ENCODE results near the gene MBOAT7. TPM values are rescaled to one million over a fixed set of nuclear protein-coding genes. Genes with fewer than 3 reads are reported as not detected.

The MBOAT7 gene
- total and polyA plus RNA-seq, 2 of the 4 experiments (the other 2 are of a cell fraction): 11.3 to 121 TPM

DNA sequence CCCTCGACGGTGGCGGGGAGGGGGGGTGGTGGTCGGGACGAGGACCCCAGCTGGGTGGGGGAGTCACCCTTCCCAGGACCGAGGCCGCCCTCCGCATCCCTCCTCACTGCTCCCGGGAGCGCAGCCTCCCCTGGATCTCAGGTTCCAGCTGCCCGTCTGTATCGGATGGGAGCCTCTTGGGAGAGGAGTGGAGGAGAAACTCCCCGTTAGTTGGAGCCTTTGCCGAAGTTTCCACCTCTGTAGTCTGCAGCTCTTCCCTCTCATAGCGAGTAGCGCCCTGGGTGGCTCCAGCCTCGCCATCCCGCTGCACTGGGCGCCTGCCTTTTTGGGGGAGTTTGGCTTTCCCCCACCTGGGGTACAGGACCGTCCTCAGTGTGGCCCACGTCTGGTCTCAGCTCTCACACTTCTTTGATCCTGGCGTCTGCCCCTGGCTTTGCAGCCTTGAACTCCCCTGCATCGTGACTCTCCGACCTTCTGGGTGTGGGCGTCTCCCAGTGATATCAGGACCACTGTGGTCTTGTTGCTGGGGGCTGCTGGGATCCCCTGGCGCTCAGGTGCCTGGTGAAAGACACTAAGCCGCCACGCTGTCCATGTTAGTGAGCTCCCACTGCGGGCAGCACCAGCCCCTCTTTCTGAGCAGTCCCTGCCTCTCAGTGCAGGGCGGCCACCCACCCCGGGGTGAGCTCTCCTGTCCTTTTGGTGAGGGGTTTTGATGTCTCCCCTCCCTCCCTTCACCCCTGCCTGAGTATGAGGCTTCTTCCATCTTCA lies 50.7 kb downstream of the MBOAT7 start:
- ChIA-PET CTCF (interaction anchor here (1.1 kb wide), 1 partner anchor 72 kb away, joined by 3 read pairs; no protein-coding TSS in a partner anchor), POLR2A (ENCODE audit: unreplicated experiment) (no interaction called here)
- H3K4me3 ChIP-seq (ENCODE audit: insufficient read depth, low read depth, low read length): peak overlapping the region; percentile 51
- peaks cover 22% of the 10 kb centered on the region for H3K36me3 ChIP-seq (ENCODE audit: control insufficient read depth, insufficient read depth, low read length)
- H3K27ac ChIP-seq (ENCODE audit: insufficient read depth, low read length): peak overlapping the region; percentile 71; the same call in 1 of the 2 replicates
- peak overlapping the region; percentile 77 for H3K4me2 ChIP-seq (ENCODE audit: low read depth, low read length)
- dilution Hi-C loops (cut with HindIII; ENCODE audit: low sequenced_read_pairs, unreplicated experiment) (no loop called here), in situ Hi-C loops (cut with MboI; ENCODE audit: low sequenced_read_pairs) (loop anchor here (25.0 kb wide), 1 partner anchor 1524 kb away; the partner anchor contains the start of gene U2AF2), intact Hi-C loops (cut with micrococcal nuclease) (no loop called here)
- H3K4ac ChIP-seq (ENCODE audit: low read depth, low read length): peak overlapping the region; percentile 61; the same call in 1 of the 2 replicates
- H3K14ac ChIP-seq (replicated peaks; ENCODE audit: low read depth, low read length): no peak overlapping the region; the same call in 1 of the 2 replicates
- H2BK20ac ChIP-seq (ENCODE audit: low read depth, low read length): no peak overlapping the region
- no peak overlapping the region for H4K5ac ChIP-seq (ENCODE audit: low read depth, low read length)
- H2BK5ac ChIP-seq (ENCODE audit: low read depth, low read length, poor library complexity, severe bottlenecking): no peak overlapping the region
- peaks cover 10% of the 10 kb centered on the region for H3K4me1 ChIP-seq (ENCODE audit: control insufficient read depth, insufficient read depth, low read length)
- H4K8ac ChIP-seq (ENCODE audit: low read depth in 2 of 2, low read length in 2 of 2): no peak overlapping the region
- peak overlapping the region; percentile 68 for H3K9ac ChIP-seq (ENCODE audit: low read depth, low read length)
- no peak overlapping the region for H3K56ac ChIP-seq (ENCODE audit: extremely low read depth, insufficient read depth, low read length)
- peaks cover 16% of the 10 kb centered on the region for H3K9me1 ChIP-seq (ENCODE audit: insufficient read depth, low read length)
- no peaks in the 10 kb centered on the region for H3K27me3 ChIP-seq (ENCODE audit: control insufficient read depth, insufficient read depth, low read length)
- H3K9me3 ChIP-seq (ENCODE audit: control insufficient read depth, insufficient read depth, low read length): no peaks in the 10 kb centered on the region
- H4K20me1 ChIP-seq (ENCODE audit: insufficient read depth, low read length): peaks cover 54% of the 10 kb centered on the region
- H2AFZ ChIP-seq (replicated peaks; ENCODE audit: low read length, poor library complexity): no peak overlapping the region
- H3K79me1 ChIP-seq (ENCODE audit: low read depth in 1 of 2, low read length in 2 of 2): peaks cover 9 to 53% of the 10 kb centered on the region in 2 experiments
- H3K18ac ChIP-seq (ENCODE audit: low read depth, low read length): no peak overlapping the region
- peak overlapping the region; percentile 98 for H2AK9ac ChIP-seq (replicated peaks; ENCODE audit: low read depth, low read length, poor library complexity)
- DNase-seq: no peak
- BruUV-seq (replicated peaks): no TSS peak
- H2BK120ac ChIP-seq (ENCODE audit: low read depth, low read length): no peak overlapping the region
- peak overlapping the region; percentile 78 for H2AK5ac ChIP-seq (ENCODE audit: low read depth, low read length)
- 0% methylated on average over 3 of the region's 31 CpGs; no CpG with 5 or more reads in 1 of the 2 experiments for WGBS, 2 experiments (ENCODE audit: extremely low coverage in 2 of 2, insufficient read length in 1 of 2)
- H4K91ac ChIP-seq (ENCODE audit: insufficient read depth, low read depth, low read length): no peak overlapping the region
- peak overlapping the region; percentile 44 for H3K23ac ChIP-seq (ENCODE audit: low read depth, low read length)
- ATAC-seq (ENCODE audit: low read depth): no peak
- no peak overlapping the region for H2BK15ac ChIP-seq (ENCODE audit: low read depth, low read length)
- TF ChIP-seq POLR2A (IDR thresholded peaks at IDR 0.05; ENCODE audit: low read depth, low read length) (no peak), FOS (IDR thresholded peaks at IDR 0.05; ENCODE audit: low read depth, low read length) (no peak), ELK1 (IDR thresholded peaks at IDR 0.05; ENCODE audit: borderline replicate concordance, low read depth, low read length) (no peak), CHD1 (IDR thresholded peaks at IDR 0.05; ENCODE audit: low read depth, low read length) (no peak), NFE2L2 (IDR thresholded peaks at IDR 0.05; ENCODE audit: low read depth, low read length) (no peak), CEBPB (IDR thresholded peaks at IDR 0.05; ENCODE audit: low read depth, low read length) (no peak), RCOR1 (IDR thresholded peaks at IDR 0.05; ENCODE audit: insufficient replicate concordance, low read length) (no peak), MAFK (IDR thresholded peaks at IDR 0.05; ENCODE audit: low read depth, low read length) (no peak), BHLHE40 (IDR thresholded peaks at IDR 0.05; ENCODE audit: low read depth, low read length) (no peak), MXI1 (IDR thresholded peaks at IDR 0.05; ENCODE audit: borderline replicate concordance, low read depth, low read length) (no peak), SMC3 (IDR thresholded peaks at IDR 0.05; ENCODE audit: low read depth, low read length) (no peak), RAD21 (IDR thresholded peaks at IDR 0.05; ENCODE audit: low read length) (no peak), MAZ (IDR thresholded peaks at IDR 0.05; ENCODE audit: borderline replicate concordance, low read depth, low read length) (no peak), USF2 (IDR thresholded peaks at IDR 0.05; ENCODE audit: low read depth, low read length) (no peak)
- TF ChIP-seq, protein P1, sequence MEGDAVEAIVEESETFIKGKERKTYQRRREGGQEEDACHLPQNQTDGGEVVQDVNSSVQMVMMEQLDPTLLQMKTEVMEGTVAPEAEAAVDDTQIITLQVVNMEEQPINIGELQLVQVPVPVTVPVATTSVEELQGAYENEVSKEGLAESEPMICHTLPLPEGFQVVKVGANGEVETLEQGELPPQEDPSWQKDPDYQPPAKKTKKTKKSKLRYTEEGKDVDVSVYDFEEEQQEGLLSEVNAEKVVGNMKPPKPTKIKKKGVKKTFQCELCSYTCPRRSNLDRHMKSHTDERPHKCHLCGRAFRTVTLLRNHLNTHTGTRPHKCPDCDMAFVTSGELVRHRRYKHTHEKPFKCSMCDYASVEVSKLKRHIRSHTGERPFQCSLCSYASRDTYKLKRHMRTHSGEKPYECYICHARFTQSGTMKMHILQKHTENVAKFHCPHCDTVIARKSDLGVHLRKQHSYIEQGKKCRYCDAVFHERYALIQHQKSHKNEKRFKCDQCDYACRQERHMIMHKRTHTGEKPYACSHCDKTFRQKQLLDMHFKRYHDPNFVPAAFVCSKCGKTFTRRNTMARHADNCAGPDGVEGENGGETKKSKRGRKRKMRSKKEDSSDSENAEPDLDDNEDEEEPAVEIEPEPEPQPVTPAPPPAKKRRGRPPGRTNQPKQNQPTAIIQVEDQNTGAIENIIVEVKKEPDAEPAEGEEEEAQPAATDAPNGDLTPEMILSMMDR (conservative IDR thresholded peaks at IDR 0.05; ENCODE audit: low read depth, low read length): no peak

Data from IMR-90 (cell line).